ENCODE data around the gene FOSB. TPM values are rescaled to one million over a fixed set of nuclear protein-coding genes. Genes with fewer than 3 reads are reported as not detected.

Gene FOSB
- total RNA-seq, 1 experiment from 2014 or later, result 29.3 TPM

DNA sequence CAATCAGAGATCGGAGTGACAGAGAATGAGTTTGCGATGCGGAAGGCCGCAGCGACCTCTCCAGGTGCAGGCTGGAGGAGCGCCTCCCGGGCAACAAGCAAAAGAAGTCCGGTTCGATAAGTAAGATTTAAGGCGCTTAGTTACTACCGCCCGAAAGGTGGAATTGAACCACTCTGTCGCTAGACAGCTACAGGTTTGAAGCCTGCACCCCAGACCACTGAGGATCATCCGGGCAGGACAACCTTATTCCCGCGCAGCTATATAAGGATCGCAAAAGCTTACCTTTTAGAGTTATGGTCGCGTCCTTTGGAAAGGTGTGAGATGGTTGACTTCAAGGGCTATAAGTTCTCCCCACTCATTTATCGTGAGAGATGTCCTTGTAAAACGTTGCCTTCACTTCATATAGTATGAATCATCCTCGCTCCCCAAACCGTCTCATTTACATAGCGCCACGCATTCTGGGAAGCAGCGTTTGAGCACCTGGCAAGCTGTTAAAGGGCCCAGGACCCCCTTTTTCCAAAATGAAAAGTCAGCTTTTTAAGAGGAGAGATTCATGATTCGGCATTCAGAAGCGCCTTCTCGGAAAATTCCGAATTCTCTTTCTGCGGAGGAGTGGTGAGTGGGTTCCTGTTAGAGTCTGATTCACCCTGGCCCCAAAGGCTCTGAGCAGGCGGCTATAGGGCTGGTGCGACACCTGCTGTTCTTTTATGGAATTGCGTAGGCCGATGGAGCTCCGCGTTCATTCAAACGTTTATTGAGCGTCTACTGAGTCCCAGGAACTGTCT is 10.8 kb downstream of the FOSB start:
- no peaks in the 10 kb centered on the region for H3K9me3 Mint-ChIP-seq (ENCODE audit: unreplicated experiment)
- POLR2A ChIA-PET, result interaction anchor here (0.5 to 5.3 kb wide), 27 partner anchors 10 to 524 kb away, joined by 3 to 110 read pairs (median 4); partner anchors contain the start of genes CLPTM1, ERCC1, FOSB and OPA3
- peak overlapping the region; percentile 76 for H3K4me3 Mint-ChIP-seq (ENCODE audit: unreplicated experiment)
- H3K27ac Mint-ChIP-seq (ENCODE audit: low read depth, unreplicated experiment), result peak overlapping the region; percentile 99
- peaks cover 39% of the 10 kb centered on the region for H3K36me3 Mint-ChIP-seq (ENCODE audit: insufficient read depth, unreplicated experiment)
- intact Hi-C loops (cut with micrococcal nuclease), result loop anchor here (1.0 to 5.0 kb wide), 7 partner anchors 9 to 226 kb away; partner anchors contain the start of gene MARK4
- CTCF ChIA-PET, result interaction anchor here (0.6 to 13.4 kb wide), 29 partner anchors 9 to 614 kb away, joined by 3 to 386 read pairs (median 3); partner anchors contain the start of genes ERCC1, FOSB and PPP1R13L
- peaks cover 14% of the 10 kb centered on the region for H3K4me1 Mint-ChIP-seq (ENCODE audit: insufficient read depth, unreplicated experiment)
- TF ChIP-seq, protein P1, sequence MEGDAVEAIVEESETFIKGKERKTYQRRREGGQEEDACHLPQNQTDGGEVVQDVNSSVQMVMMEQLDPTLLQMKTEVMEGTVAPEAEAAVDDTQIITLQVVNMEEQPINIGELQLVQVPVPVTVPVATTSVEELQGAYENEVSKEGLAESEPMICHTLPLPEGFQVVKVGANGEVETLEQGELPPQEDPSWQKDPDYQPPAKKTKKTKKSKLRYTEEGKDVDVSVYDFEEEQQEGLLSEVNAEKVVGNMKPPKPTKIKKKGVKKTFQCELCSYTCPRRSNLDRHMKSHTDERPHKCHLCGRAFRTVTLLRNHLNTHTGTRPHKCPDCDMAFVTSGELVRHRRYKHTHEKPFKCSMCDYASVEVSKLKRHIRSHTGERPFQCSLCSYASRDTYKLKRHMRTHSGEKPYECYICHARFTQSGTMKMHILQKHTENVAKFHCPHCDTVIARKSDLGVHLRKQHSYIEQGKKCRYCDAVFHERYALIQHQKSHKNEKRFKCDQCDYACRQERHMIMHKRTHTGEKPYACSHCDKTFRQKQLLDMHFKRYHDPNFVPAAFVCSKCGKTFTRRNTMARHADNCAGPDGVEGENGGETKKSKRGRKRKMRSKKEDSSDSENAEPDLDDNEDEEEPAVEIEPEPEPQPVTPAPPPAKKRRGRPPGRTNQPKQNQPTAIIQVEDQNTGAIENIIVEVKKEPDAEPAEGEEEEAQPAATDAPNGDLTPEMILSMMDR (IDR thresholded peaks at IDR 0.05; ENCODE audit: unreplicated experiment), result peak; percentile 97
- TSS peak; percentile 100 for BruUV-seq (replicated peaks)
- H3K27me3 Mint-ChIP-seq (ENCODE audit: insufficient read depth, unreplicated experiment), result no peaks in the 10 kb centered on the region
- peak; percentile 95 for DNase-seq (ENCODE audit: unreplicated experiment)

GRCh38 chr19:45483033-45483432 is 15.2 kb downstream of the FOSB start:
- TF ChIP-seq, protein P1 (IDR thresholded peaks at IDR 0.05; ENCODE audit: unreplicated experiment), result no peak
- CTCF ChIA-PET, result interaction anchor here (1.6 to 13.4 kb wide), 2 partner anchors 13 to 50 kb away, joined by 5 to 386 read pairs; partner anchors contain the start of gene ERCC1
- DNase-seq (ENCODE audit: unreplicated experiment), result no peak
- intact Hi-C loops (cut with micrococcal nuclease), result no loop called here
- POLR2A ChIA-PET, result no interaction called here
- no peaks in the 10 kb centered on the region for H3K9me3 Mint-ChIP-seq (ENCODE audit: unreplicated experiment)
- H3K27me3 Mint-ChIP-seq (ENCODE audit: insufficient read depth, unreplicated experiment), result no peaks in the 10 kb centered on the region
- H3K36me3 Mint-ChIP-seq (ENCODE audit: insufficient read depth, unreplicated experiment), result peaks cover 7% of the 10 kb centered on the region
- peaks cover 9% of the 10 kb centered on the region for H3K4me1 Mint-ChIP-seq (ENCODE audit: insufficient read depth, unreplicated experiment)
- BruUV-seq (replicated peaks), result no TSS peak
- H3K27ac Mint-ChIP-seq (ENCODE audit: low read depth, unreplicated experiment), result no peak overlapping the region
- no peak overlapping the region for H3K4me3 Mint-ChIP-seq (ENCODE audit: unreplicated experiment)

GRCh38 chr19:45484273-45484945 is 16.6 kb downstream of the FOSB start:
- no TSS peak for BruUV-seq (replicated peaks)
- TF ChIP-seq, protein P1 (IDR thresholded peaks at IDR 0.05; ENCODE audit: unreplicated experiment), result no peak
- no peak overlapping the region for H3K4me3 Mint-ChIP-seq (ENCODE audit: unreplicated experiment)

More at GRCh38 chr19:45484273-45484945, 16.6 kb downstream of the FOSB start:
- POLR2A ChIA-PET, result interaction anchor here (0.6 to 2.2 kb wide), 9 partner anchors 11 to 392 kb away, joined by 3 to 12 read pairs (median 5); no protein-coding TSS in a partner anchor
- peaks cover 5% of the 10 kb centered on the region for H3K4me1 Mint-ChIP-seq (ENCODE audit: insufficient read depth, unreplicated experiment)
- no peaks in the 10 kb centered on the region for H3K9me3 Mint-ChIP-seq (ENCODE audit: unreplicated experiment)
- no peaks in the 10 kb centered on the region for H3K27me3 Mint-ChIP-seq (ENCODE audit: insufficient read depth, unreplicated experiment)
- H3K36me3 Mint-ChIP-seq (ENCODE audit: insufficient read depth, unreplicated experiment), result no peaks in the 10 kb centered on the region
- DNase-seq (ENCODE audit: unreplicated experiment), result peak; percentile 77
- CTCF ChIA-PET, result interaction anchor here (0.5 to 13.4 kb wide), 24 partner anchors 10 to 194 kb away, joined by 3 to 386 read pairs (median 4); partner anchors contain the start of gene ERCC1
- intact Hi-C loops (cut with micrococcal nuclease), result no loop called here
- H3K27ac Mint-ChIP-seq (ENCODE audit: low read depth, unreplicated experiment), result no peak overlapping the region
